HG03045 (cell line): ENCODE data around the gene CACNA2D3.
"Not testable (repeated sequence)": the region's sequence is repeated elsewhere in the genome, so short reads cannot be mapped to it uniquely, and the experiment has no call there.

ENCODE experiments used
- ATAC-seq: cut with Tn5 transposase; IDR thresholded peaks from one replicate; pipeline ENCODE4 v1.9.1; 2021; ENCODE audit warnings: mild to moderate bottlenecking, moderate library complexity; ENCODE audit not compliant: unreplicated experiment

The CACNA2D3 gene

DNA sequence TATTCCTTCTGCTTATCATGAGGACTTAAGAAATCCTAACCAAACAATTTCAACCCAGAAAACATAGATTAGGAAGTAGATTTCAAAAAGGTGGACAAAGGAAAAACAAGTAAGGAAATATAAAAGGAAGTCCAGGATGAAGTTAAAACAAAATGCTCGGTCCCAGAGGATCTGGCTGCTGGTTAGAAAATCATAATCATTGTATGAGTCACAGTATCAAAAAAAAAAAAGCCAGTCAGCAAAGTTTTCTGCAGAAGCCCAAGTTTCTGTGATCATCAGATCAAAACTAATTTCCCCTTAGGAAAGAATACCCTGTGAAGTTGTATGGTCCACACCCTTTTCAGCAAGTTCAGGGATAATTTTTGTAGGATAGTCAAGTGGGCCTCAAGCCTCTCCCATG, 848.5 kb downstream of the CACNA2D3 start:
- no peak for ATAC-seq

DNA sequence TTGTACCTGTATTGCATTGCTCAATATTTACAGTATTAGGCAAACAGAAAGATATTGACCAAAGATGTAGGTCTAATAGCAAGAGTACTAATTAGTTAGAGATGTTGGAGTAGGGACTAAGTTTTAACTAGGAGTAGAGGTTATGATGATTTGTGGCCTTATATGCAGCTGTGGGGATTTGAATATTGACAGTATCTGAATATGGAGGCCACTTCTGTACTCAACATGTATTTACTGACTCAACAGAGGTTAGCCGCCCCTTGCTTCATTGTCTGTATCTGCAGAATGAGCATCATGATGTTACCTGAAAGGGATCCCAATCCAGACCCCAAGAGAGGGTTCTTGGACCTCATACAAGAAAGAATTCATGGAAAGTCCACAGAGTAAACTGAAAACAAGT, 855.1 kb downstream of the CACNA2D3 start:
- ATAC-seq = no peak

DNA sequence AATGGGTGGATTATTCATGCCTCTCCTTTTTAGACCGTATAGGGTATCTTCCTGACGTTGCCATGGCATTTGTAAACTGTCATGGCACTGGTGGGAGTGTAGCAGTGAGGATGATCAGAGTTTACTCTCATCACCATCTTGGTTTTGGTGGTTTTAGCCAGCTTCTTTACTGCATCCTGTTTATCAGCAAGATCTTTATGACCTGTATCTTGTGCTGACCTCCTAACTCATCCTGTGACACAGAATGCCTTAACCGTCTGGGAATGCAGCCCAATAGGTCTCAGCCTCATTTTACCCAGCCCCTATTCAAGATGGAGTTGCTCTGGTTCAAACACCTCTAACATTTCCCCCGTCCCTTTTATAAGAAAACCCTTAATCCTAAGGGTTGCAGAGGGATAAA, 855.6 kb downstream of the CACNA2D3 start:
- not testable (repeated sequence) for ATAC-seq

DNA sequence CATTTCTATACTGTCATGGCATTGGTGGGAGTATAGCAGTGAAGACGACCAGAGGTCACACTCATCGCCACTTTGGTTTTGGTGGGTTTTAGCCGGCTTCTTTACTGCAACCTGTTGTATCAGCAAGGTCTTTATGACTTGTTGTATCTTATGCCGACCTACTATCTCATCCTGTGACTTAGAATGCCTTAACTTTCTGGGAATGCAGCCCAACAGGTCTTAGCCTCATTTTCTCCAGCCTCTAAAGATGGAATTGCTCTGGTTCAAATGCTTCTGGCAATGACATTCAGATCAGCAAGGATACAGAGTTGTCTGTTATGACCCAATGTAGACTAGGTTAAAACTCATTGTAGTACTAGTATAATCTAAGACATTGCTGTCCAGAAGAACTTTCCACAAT, 860.5 kb downstream of the CACNA2D3 start:
- ATAC-seq = no peak

DNA sequence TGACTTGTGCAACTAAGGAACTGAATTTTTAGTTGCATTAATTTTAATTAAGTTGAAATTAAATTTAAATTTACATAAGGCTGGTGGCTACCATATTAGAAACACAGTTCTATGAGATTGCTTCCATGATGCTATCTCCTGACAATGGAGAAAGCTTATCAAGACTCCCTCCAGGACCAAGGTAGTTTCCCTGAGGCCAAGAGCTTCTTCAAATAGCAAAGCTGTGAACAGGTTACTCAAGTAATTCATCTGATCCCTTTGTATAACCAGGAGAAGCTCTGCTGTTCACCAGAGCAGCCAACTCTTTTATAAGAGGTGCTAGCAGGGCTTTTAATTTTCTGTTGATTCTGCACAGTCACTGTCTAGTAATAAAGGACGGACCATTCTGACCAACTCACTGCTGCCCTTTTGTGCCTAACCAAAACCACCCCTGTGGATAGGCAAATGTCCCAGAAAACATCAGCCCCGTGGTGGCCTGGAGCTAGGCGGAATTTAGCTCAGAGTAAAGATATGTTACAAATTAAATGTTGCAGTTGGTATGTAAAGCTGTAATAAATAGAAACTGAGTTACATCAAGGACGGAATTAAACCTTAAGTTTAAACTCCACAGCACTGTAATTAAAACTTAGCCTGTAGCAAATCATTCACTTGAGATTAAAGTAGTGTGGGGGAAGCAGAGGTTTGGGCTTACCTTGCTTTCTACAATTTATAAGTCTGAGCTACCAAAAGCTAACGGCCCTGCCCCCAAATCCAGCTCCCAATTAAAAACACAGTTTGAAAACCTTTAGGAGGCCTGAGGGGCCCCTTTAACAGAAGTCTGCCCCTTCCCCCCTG, 861.1 kb downstream of the CACNA2D3 start:
- no peak for ATAC-seq

DNA sequence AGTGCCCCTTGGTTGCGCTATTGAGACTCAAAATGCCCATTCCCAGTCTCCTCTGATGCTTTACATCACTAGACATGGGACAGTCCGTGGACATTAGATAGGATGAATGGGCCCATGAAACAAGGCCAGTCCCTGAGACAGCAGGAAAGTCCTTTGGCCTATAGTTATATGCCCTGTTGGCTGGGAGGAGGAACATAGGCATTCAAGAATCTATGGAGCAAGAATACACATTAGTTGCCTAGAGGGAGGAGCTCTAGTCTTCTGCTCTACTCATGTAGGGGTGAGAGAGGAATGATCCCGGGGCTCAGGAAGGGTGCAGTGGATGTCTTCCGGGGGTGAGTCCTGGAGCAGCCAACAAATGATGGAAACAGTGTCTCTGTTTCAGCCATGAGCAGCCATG, 863.5 kb downstream of the CACNA2D3 start:
- no peak for ATAC-seq

DNA sequence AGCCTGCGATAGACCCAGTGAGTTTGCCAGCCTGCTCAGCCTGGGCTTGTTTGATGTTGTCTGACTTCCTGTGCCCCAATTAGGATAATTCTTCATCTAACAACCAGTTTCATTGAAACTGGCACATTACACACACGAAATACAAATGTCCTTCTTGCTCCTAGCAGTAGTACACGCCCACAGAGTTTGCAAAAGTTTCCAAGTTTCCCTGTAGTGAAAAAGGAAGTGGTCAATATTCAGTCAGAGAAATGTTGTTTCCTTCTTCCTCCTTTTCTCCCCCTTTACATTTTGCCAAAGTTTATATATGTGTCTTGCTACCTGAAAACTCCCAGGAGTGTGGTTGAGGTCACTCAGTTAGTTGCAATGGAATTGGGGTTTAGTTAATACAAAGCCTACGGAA, 863.9 kb downstream of the CACNA2D3 start:
- no peak for ATAC-seq

DNA sequence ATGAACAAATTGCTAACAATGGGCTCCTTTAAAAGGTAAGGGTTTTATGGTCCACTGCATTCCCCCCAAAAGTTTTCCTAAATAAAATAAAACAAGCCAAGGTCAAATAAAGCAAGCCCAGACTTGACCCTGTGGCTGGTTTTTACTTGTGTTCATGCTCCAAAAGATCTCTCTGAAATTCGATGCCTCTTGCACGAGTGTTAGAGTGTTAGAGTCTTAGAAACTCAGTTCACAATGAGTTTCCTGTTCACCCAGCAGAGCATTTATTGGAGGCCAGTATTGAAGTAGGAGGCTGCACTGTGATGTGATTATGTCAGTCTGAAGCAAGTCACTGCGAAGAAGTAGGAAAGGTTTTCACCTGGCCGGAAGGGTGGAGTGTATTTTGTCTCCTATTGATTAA, 865.4 kb downstream of the CACNA2D3 start:
- ATAC-seq = no peak

DNA sequence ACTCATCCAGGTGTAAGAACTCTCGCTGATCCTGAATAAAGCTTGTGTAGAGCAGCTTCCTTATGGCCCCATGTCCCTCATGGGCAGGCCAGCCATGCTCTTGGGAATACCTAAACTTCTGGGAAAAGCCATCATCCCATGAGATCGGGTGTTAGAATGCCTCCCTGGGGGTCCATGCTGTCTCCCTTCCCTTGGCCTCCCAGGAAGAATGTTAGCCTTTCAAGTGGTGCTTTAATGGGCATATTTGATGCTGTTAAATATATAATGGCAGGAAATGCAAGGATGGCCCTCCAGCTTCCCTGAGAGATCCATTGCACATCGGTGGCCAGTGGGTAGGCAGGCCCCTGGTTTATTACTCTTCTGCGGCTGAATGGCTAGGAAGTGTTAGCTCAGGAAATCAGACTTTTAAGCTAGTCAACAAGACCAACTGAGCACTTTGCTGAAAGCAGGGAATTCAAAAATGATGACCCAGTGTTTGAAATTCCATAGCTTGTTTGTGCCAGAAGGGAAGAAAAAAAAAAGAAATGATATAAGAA, 866.0 kb downstream of the CACNA2D3 start:
- ATAC-seq = no peak

DNA sequence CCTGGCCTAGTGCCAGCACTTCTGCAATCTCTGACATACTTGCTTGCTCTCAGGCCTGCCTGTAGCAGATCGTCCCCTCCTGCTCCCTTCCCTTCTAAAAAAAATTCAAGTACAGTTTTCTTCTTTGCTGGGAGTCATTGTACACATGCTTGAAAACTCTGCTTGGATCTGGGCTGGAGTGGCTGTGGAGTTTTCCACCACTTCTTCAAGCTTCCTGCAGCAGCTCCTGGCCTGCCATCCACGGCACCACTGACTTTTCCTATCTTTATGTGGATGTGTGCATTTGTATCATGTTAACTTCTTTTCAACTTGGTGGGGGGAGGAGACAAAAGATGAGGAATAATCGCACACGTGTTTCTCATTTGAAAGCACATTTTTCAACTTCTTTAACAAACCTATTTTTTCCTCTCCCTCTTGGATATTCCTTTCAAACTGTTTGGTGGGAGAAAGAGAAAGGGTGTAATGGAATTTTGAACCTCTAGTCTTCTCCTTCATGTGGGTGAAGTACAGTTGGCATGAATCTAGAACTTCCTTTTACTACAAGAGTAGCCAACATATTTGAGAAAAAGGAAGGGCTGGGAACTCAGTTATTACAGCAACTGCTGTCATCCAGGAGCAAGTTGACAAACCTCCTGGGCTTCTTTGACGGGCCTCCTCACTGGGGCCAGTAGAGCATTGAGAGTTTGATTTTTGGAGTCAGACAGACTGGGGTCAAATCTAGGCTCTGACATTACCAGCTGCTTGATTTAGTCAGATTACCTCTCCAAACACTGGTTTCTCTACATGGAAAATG, 866.7 kb downstream of the CACNA2D3 start:
- ATAC-seq = no peak

DNA sequence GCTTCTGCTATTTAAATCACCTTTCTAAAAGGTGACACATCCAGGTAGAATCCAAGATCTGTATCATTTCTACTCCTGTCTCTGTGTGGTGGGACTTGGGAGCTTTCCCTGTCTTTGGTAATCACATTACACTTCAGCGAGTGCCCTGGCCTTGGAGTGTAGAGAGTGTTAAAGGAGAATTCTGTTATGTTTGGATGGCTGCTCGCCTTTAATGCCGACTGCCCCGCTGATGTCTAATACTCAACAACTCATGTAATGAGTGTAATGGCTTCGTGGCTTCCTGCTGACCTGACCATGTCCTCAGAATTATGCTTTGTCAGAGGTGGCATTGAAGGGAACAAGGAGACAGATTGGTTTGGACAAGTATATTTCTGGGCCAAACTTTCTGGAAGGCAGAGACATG, 871.8 kb downstream of the CACNA2D3 start:
- ATAC-seq = no peak

DNA sequence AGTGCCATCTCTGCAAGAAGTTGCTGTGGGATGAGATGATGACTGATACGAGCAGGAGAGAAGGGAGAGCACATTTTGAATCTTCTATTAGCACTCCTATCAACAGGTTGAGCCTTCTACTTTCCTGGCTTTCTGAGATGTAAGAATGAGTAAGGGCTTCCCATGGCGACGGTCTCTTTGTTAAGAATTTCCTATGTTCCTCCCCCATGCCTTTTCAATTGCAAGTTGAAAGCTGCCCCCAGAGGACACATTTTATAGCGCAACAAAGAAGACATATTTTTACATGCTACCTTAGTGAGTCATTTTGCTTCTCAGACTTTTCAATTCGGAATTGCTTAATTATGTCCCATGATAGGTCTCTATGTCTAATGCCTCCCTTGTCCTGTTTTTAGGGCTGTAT, 876.8 kb downstream of the CACNA2D3 start:
- ATAC-seq = no peak

DNA sequence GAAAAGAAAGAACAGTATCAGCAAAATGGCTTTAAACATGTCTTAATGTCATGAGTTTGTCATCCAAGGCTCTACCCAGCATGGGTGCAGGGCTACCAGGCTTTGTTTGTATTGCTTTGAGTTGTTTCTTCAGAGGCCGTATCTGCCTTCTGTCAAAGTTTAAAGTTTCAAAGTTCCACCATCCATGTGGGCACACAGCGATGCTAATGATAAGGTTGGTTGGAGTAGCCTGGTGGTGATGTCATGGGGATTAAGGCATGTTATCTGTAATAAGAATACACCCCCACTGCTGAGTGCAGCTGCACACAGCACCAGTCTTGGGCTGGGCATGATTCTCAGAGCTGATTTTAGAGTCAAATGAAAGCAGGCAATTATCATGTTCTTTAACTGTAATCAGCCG, 877.5 kb downstream of the CACNA2D3 start:
- ATAC-seq = no peak

DNA sequence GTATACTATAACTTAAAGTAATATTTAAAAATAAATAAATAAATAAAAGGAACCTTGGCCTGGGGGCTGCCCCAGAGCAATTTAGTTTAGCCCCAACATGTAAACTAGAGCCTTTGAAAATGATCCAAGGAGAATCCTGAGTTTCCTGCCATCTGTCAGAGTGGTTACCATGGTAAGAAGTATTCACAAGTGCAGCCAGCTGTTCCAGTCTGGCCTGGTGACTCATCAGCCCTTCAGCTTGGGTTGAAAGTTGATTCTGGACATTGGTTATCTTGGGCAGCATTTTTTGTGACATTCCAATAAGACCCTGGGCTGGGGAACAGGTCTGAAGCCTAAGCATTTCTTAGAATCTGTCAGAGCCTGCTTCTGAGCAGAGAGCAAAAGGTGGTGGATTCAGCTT, 878.2 kb downstream of the CACNA2D3 start:
- no peak for ATAC-seq

DNA sequence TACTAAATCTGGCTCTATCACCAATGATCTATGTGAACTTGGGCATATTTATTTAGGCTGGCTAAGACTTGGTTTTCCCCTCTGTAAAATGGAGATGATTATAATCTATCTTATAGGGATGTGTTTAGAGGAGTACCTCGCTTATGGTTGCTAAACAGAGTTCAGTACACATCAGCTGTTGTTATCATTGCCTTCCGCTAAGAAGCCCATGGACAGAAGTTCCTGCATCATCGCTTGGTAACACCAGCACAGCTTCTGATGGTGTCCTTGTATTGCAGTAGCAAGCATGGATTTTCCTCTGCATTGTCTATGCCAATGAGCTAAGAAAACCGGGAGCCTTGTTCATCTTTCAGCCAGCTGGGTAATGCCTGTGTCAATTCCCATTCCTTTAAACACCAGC, 878.6 kb downstream of the CACNA2D3 start:
- no peak for ATAC-seq

DNA sequence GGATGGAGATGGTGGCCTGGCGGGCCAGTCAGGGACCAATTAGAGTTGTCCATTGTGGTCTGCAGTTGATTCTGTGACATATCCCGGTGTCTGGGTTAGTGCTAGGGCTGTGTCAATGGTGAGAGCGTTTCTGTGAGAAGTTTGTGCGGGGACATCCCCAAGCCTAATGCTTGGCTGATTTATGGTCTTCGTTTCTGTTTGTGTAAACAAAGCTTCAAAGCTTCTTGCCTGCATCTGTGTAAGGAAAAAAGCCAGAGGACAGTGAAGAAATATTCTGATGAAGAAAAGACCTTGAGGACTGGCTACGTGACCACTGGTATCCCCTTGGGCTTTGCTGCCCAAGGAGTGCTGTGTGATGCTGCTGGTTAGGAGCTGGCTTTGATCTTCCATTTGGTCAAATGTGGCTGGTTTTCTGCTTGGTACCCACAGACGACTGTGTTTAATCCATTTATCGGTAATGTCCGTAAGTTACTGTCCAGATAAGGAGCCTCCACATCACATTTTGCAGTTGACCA, 880.1 kb downstream of the CACNA2D3 start:
- no peak for ATAC-seq

DNA sequence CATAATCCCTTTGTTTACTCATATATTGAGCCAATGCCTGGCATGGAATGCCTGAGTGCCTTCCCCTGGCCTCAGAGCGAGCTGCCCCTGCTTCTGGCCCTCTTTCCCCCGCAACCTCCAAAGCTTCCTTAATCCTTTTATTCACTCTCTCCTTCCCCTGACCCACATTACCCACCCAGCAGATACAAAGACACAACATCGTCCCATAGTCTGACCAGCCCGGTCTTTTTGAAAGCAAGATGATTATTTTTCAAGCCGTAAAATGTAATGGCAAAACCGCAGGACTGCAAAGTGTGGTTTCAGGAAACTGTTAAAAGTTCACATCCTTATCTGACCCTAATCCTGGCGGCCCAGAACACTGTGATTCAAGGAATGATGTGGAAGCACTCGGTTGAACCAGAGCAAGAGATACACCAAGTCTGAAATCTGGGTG, 883.9 kb downstream of the CACNA2D3 start:
- ATAC-seq = no peak

DNA sequence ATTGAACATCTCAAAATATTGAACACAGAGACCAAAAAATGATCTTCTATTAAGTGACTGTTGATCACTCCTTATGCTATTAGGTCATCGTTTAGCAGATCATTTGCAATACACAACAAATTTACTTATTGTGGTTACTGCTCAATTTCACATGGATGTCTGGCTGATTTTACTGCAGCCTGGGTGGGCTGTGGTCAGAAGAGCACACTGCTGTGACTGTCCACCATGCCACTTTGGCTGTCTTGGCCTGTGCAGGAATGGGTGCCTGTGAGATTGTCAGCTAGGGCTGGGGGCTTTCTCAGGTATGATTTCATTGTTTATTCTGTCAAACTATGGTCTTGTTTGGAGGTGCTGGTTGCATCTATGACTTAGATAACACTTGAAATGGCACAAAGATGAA, 885.6 kb downstream of the CACNA2D3 start:
- ATAC-seq = no peak

DNA sequence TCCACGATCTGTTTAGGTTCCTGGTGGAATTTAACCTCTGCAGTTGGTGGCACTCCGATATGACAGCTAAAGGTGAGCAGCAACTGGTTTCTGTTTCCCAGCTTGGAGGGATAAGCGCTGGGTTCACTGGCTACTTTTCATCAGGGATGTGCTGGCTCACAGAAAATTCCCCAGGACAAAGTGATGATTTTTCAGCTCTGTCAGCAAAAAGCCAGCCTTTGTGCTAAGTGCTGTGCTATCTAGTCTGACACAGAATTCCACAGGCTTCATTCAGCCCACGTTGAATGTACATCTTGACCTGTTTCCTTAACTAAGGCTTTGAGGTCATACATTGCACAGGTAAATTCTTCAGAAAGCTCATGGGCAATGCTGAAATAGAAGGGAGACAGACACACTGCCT, 887.0 kb downstream of the CACNA2D3 start:
- ATAC-seq = no peak

DNA sequence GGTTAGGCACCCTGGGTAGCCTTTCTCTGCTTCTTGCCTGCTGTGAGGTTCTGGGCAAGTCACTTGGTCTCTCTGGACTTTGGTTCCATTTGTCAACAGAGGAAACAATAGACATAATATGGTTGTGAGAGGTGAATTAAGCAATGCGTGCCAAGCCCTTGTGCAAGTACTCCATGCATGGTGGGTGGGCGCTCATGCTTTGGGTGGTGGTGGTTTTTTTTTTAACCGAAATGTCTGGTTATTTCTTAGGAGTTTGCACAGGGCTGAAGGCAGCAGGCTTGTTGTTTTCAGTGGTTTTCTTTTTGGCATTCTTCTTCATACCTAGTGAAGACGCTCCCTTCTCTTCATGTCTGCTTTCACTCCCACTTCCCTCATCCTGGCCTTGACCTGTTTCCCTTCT, 889.7 kb downstream of the CACNA2D3 start:
- no peak for ATAC-seq

DNA sequence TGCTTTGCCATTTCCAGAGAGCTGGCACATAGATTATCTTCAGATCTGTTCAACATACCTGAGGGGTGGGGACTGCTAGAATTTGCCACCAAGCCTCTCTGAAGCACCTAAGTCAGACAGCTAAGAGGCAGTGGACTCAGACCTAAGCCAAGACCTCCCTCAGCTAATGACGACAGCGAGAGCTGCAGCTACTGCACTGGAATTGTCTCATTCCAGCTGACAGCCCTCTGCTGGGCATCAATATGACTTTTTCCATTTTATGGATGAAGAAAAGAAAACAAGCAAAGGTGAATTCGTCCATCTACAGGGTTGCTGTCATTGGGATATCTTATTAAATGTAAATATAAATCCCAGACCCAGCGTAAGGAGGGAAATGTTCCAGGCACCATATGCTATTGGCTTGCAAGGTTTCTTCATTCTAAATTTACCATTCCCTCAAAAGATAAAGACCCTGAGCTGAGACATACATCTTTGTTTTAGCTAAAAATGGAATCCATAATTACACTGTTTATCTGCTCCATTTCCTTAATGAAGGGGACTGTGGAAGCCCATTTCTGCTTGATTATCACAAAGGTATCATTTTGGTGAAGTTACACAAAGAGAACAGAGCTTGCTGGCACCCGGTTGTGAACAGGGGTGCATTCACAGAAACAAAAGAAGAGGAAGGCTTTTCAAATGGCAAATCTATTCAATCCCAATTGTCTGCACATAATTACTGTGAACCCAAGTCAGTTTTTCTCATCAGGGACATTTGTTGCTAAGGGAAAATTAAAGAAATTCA, 891.0 kb downstream of the CACNA2D3 start:
- no peak for ATAC-seq
